Measurements from ENCODE around the gene DNAJC25.

DNAJC25 gene

DNA sequence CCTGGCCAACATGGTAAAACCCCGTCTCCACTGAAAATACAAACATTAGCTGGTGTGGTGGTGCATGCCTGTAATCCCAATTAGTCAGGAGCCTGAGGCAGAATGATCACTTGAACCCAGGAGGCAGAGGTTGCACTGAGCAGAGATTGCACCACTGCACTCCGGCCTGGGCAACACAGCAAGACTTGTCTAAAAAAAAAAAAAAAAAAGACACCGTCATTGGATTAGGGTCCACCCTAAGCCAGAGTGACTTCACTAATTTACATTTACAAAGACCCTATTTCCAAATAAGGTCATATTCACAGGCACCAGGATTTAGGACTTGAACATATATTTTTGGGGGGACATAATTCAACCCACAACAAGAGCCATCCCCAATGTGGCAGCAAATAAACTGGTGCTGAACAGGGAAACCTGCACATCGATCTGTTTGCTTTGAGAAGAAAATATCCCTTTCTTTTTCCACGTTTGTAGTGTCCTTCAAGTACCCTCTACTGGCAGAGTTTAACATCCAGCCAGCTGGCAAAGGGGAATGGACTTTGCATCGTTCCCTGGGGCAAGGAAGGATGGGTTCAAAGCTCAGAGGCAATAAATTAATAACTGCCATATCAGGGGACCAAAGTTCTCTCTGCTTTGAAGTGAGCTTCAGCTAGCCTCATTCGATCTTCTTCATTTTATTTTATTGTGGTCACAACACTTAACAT, 3.7 kb upstream of the DNAJC25 start:
- TF ChIP-seq, protein P1, sequence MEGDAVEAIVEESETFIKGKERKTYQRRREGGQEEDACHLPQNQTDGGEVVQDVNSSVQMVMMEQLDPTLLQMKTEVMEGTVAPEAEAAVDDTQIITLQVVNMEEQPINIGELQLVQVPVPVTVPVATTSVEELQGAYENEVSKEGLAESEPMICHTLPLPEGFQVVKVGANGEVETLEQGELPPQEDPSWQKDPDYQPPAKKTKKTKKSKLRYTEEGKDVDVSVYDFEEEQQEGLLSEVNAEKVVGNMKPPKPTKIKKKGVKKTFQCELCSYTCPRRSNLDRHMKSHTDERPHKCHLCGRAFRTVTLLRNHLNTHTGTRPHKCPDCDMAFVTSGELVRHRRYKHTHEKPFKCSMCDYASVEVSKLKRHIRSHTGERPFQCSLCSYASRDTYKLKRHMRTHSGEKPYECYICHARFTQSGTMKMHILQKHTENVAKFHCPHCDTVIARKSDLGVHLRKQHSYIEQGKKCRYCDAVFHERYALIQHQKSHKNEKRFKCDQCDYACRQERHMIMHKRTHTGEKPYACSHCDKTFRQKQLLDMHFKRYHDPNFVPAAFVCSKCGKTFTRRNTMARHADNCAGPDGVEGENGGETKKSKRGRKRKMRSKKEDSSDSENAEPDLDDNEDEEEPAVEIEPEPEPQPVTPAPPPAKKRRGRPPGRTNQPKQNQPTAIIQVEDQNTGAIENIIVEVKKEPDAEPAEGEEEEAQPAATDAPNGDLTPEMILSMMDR (IDR thresholded peaks at IDR 0.05; ENCODE audit: insufficient read depth, low read depth, low read length, missing control alignments) = no peak
- no peak overlapping the region for H3K4me3 ChIP-seq (ENCODE audit: low read depth, low read length)
- DNase-seq (ENCODE audit: low read depth) = no peak

DNA sequence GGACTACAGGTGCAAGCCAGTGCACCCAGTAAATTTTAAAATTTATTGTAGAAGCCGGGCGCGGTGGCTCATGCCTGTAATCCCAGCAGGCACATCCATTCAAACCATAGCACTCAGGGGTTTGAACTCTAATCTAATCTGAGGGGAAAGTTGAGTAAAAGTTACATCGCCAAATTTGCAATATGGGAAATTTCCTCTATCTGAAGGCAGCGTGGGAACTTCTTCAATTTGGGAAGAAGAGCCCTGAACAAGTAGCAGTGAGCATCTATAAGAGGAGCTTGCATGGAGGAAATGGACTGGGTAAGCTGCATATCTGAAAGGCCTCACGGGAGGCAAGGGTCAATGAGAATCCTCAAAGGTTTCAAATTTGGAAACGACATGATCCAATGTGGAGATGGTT, 2.7 kb upstream of the DNAJC25 start:
- no peak for DNase-seq (ENCODE audit: low read depth)
- H3K4me3 ChIP-seq (ENCODE audit: low read depth, low read length) = no peak overlapping the region
- TF ChIP-seq, protein P1 (IDR thresholded peaks at IDR 0.05; ENCODE audit: insufficient read depth, low read depth, low read length, missing control alignments) = no peak

DNA sequence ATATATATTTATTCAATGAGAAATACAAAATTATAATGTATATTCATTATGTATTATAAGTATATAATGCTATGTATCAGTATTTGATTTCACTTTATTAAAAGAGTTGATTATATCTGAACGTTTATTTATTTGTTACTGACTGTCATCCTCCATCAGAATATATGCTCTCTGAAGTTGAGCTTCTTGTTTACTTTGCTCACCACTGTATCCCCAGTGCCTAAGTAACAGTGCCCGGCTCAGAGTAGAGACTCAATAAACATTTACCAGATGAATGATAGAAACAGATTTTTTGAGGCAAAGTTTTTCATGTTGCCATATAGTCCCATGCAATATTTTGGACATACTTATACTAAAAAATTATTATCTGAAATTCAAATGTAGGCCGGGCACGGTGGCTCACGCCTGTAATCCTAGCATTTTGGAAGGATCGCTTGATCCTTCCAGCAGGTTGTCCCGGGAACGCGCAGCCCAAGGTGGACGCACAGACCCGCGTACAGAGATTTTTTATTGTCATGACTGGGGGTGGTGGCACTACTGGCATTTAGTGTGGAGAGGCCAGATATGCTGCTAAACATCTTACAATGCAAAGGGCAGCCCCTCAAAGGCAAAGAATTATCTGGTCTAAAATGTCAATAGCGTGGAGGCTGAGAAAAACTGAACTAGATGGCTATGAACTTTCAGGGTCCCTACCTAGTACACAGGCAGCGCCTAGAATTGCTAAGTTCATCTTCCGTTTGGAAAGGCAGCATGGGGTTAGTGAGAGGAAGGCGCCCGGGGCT, 761 bp upstream of the DNAJC25 start:
- H3K4me3 ChIP-seq (ENCODE audit: low read depth, low read length) = peak overlapping the region; percentile 61
- TF ChIP-seq, protein P1 (IDR thresholded peaks at IDR 0.05; ENCODE audit: insufficient read depth, low read depth, low read length, missing control alignments) = no peak
- no peak for DNase-seq (ENCODE audit: low read depth)

DNA sequence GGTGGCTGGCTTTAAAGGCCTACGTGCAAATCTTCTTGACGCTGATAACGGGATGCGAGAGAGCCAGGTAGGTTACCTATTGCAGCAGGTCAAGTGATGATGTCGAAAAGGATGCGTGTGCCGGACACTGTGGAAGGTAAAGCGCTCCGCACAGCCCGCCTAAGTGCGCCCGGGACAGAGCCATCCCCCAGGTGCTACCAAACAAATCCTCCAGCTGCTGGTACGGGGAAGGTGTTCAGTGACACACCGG, 245 bp upstream of the DNAJC25 start:
- DNase-seq (ENCODE audit: low read depth) = no peak
- TF ChIP-seq, protein P1 (IDR thresholded peaks at IDR 0.05; ENCODE audit: insufficient read depth, low read depth, low read length, missing control alignments) = no peak
- H3K4me3 ChIP-seq (ENCODE audit: low read depth, low read length) = peak overlapping the region; percentile 61

GRCh38 chr9:111632060-111632459, 926 bp downstream of the DNAJC25 start:
- peak; percentile 19 for DNase-seq (ENCODE audit: low read depth)
- TF ChIP-seq, protein P1 (IDR thresholded peaks at IDR 0.05; ENCODE audit: insufficient read depth, low read depth, low read length, missing control alignments) = no peak
- peak overlapping the region; percentile 91 for H3K4me3 ChIP-seq (ENCODE audit: low read depth, low read length)

DNA sequence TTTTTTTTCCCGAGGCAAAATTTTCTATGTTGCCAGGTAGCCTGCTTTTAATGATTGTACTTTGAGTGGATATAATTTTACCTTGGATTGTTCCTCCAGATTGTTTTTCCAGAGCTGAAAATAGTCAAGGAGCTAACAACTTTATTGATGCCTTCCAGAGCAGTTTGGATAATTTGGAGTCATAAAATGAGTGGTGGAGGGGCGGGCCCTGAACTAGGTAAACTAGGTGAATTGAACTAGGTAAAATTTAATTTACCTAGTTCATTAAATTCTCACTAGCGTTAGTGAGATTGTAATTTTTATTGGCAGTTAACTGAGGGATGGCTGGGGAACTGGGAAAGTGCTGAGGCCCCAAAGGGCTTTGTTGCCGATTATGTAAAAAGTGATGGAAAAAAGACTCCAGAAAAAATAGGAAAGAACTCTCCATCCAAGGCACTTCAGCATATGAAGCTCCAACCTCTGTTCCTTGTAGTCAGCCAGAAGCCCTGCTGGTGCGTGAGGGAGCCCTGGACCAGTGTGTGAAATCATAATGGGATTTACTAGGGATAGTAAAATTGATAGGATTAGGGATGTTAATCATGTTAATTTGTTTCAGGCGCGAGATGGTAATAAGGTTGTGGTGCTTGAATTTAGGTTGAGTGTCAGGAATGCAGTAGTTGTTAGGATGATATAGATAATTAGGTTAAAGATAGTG, 1.7 kb downstream of the DNAJC25 start:
- peak overlapping the region; percentile 91 for H3K4me3 ChIP-seq (ENCODE audit: low read depth, low read length)
- no peak for DNase-seq (ENCODE audit: low read depth)

More for the DNA sequence above, 1.7 kb downstream of the DNAJC25 start:
- TF ChIP-seq, protein P1 (IDR thresholded peaks at IDR 0.05; ENCODE audit: insufficient read depth, low read depth, low read length, missing control alignments) = no peak
